Astrocyte (in vitro differentiated cells and primary cell): ENCODE data around the gene PPIL6. TPM values are rescaled to one million over a fixed set of nuclear protein-coding genes. Genes with fewer than 3 reads are reported as not detected.

ENCODE experiments used
- DNase-seq: peaks from one replicate; pipeline ENCODE4 v3.0.0-alpha.2; 2010; ENCODE audit warnings: low read depth
- FAIRE-seq: peaks from 2 replicates; lab custom pipeline; 2011; peaks lifted over from hg19 to GRCh38; lab: Jason Lieb, UNC
- H2AFZ ChIP-seq: 2 replicates; pipeline ENCODE4 v1.6.0; 2012; ENCODE audit warnings: low read depth, low read length, inconsistent platforms
- H3K27ac ChIP-seq: 2 replicates; pipeline ENCODE4 v1.5.1; 2011; ENCODE audit warnings: low read depth, low read length, inconsistent platforms
- H3K27me3 ChIP-seq: 2 replicates; pipeline ENCODE4 v1.6.0; 2011; ENCODE audit warnings: low read length, inconsistent platforms; ENCODE audit not compliant: insufficient read depth
- H3K36me3 ChIP-seq: 2 replicates; pipeline ENCODE4 v1.5.1; 2011; ENCODE audit warnings: low read length, inconsistent platforms; ENCODE audit not compliant: insufficient read depth
- H3K4me1 ChIP-seq: 2 replicates; pipeline ENCODE4 v1.5.1; 2011; ENCODE audit warnings: low read length, inconsistent platforms; ENCODE audit not compliant: insufficient read depth
- H3K4me2 ChIP-seq: 2 replicates; pipeline ENCODE4 v1.6.0; 2012; ENCODE audit warnings: low read length, inconsistent platforms
- H3K4me3 ChIP-seq: 2 replicates; pipeline ENCODE4 v1.5.1; 2011; ENCODE audit warnings: low read depth, mild to moderate bottlenecking, low read length, inconsistent platforms; ENCODE audit not compliant: insufficient read depth
- H3K79me2 ChIP-seq: 2 replicates; pipeline ENCODE4 v1.6.0; 2012; ENCODE audit warnings: mild to moderate bottlenecking, low read length, inconsistent platforms; ENCODE audit not compliant: insufficient read depth
- H3K9ac ChIP-seq: 2 replicates; pipeline ENCODE4 v1.6.0; 2012; ENCODE audit warnings: mild to moderate bottlenecking, low read length, inconsistent platforms
- H3K9me3 ChIP-seq: 2 replicates; pipeline ENCODE4 v1.5.1; 2012; ENCODE audit warnings: low read depth, mild to moderate bottlenecking, low read length, inconsistent platforms; ENCODE audit not compliant: insufficient read depth
- H4K20me1 ChIP-seq: 2 replicates; pipeline ENCODE4 v1.6.0; 2012; ENCODE audit warnings: low read length, inconsistent platforms; ENCODE audit not compliant: insufficient read depth
- H3K27ac Mint-ChIP-seq: one replicate; pipeline ENCODE4 v1.8.0; 2021; ENCODE audit warnings: mild to moderate bottlenecking, mixed read lengths; ENCODE audit not compliant: unreplicated experiment
- H3K27me3 Mint-ChIP-seq: one replicate; pipeline ENCODE4 v1.8.0; 2021; ENCODE audit warnings: low read depth, mixed read lengths; ENCODE audit not compliant: unreplicated experiment
- H3K36me3 Mint-ChIP-seq: one replicate; pipeline ENCODE4 v1.8.0; 2021; ENCODE audit warnings: low read depth, mixed read lengths; ENCODE audit not compliant: unreplicated experiment
- H3K4me1 Mint-ChIP-seq: one replicate; pipeline ENCODE4 v1.8.0; 2021; ENCODE audit warnings: low read depth, mixed read lengths; ENCODE audit not compliant: unreplicated experiment
- H3K4me3 Mint-ChIP-seq: one replicate; pipeline ENCODE4 v1.8.0; 2021; ENCODE audit warnings: mild to moderate bottlenecking, moderate library complexity, mixed read lengths; ENCODE audit not compliant: unreplicated experiment
- H3K9me3 Mint-ChIP-seq: one replicate; pipeline ENCODE4 v1.8.0; 2021; ENCODE audit warnings: mild to moderate bottlenecking, mixed read lengths; ENCODE audit not compliant: unreplicated experiment
- CTCF ChIP-seq: IDR thresholded peaks from 2 replicates; pipeline ENCODE4 v1.5.1; 2011; ENCODE audit warnings: low read depth, mild to moderate bottlenecking, inconsistent platforms, low read length, moderate library complexity; ENCODE audit not compliant: insufficient read depth
- EZH2 ChIP-seq: IDR thresholded peaks from 2 replicates; pipeline ENCODE4 v1.6.1; 2012; ENCODE audit warnings: mild to moderate bottlenecking, low read length, inconsistent platforms; ENCODE audit not compliant: insufficient read depth
- total RNA-seq: library from RNA; stranded (reverse); gene quantifications from 2 replicates; pipeline ENCODE4 v1.2.1, GENCODE V29; 2021

The PPIL6 gene
- total RNA-seq, 1 donor from 2014 or later = 1.7 TPM

- no peak for FAIRE-seq
Observed at GRCh38 chr6:109458774-109459531, 18.5 kb upstream of the PPIL6 start.

GRCh38 chr6:109457562-109457996 is 17.2 kb upstream of the PPIL6 start:
- H3K36me3 ChIP-seq = peaks cover 6% of the 10 kb centered on the region
- Mint-ChIP-seq H3K36me3 (peaks cover 14% of the 10 kb centered on the region), H3K4me3 (peak overlapping the region; percentile 86), H3K9me3 (no peaks in the 10 kb centered on the region), H3K27me3 (no peaks in the 10 kb centered on the region), H3K27ac (no peak overlapping the region), H3K4me1 (peaks cover 6% of the 10 kb centered on the region)
- no peak for TF ChIP-seq EZH2
- TF ChIP-seq CTCF = no peak
- H3K27ac ChIP-seq = no peak overlapping the region
- no peaks in the 10 kb centered on the region for H3K27me3 ChIP-seq
- H3K79me2 ChIP-seq = peaks cover 23% of the 10 kb centered on the region
- H3K4me2 ChIP-seq = peak overlapping the region; percentile 95
- H3K4me3 ChIP-seq = no peak overlapping the region
- H3K4me1 ChIP-seq = peaks cover 19% of the 10 kb centered on the region
- peaks cover 14% of the 10 kb centered on the region for H4K20me1 ChIP-seq
- H3K9me3 ChIP-seq = no peaks in the 10 kb centered on the region
- no peak overlapping the region for H2AFZ ChIP-seq
- FAIRE-seq (no peak), DNase-seq (no peak)
- no peak overlapping the region for H3K9ac ChIP-seq

More at GRCh38 chr6:109458774-109459531, 18.5 kb upstream of the PPIL6 start:
- H3K9me3 Mint-ChIP-seq = no peaks in the 10 kb centered on the region
- peaks cover 10% of the 10 kb centered on the region for H3K36me3 Mint-ChIP-seq
- peaks cover 14% of the 10 kb centered on the region for H3K79me2 ChIP-seq
- H3K27ac ChIP-seq = no peak overlapping the region
- TF ChIP-seq CTCF (no peak), EZH2 (no peak)
- no peak overlapping the region for H2AFZ ChIP-seq
- H3K4me3 Mint-ChIP-seq = no peak overlapping the region
- peaks cover 19% of the 10 kb centered on the region for H3K4me1 ChIP-seq
- no peaks in the 10 kb centered on the region for H3K9me3 ChIP-seq
- no peak overlapping the region for H3K27ac Mint-ChIP-seq
- H3K4me2 ChIP-seq = no peak overlapping the region
- H3K27me3 ChIP-seq = no peaks in the 10 kb centered on the region
- H3K27me3 Mint-ChIP-seq = no peaks in the 10 kb centered on the region
- no peak for DNase-seq
- H3K4me1 Mint-ChIP-seq = peaks cover 3% of the 10 kb centered on the region
- peaks cover 7% of the 10 kb centered on the region for H4K20me1 ChIP-seq
- no peak overlapping the region for H3K9ac ChIP-seq
- peaks cover 5% of the 10 kb centered on the region for H3K36me3 ChIP-seq
- H3K4me3 ChIP-seq = no peak overlapping the region
